WTC11 (cell line): ENCODE results near the gene RAB3B. TPM values are rescaled to one million over a fixed set of nuclear protein-coding genes. Genes with fewer than 3 reads are reported as not detected.

Source experiments
- ATAC-seq: fragments of 200-7000 bp; cut with Tn5 transposase; 2 replicates; pipeline ENCODE4 v1.10.0; 2021; ENCODE audit warnings: mild to moderate bottlenecking, moderate library complexity
- CTCF ChIA-PET: fragments of 300-600 bp; sonication (Branson Sonifier 250); formaldehyde crosslinking; loops from one replicate; lab custom pipeline; 2021; ENCODE audit warnings: antibody characterized with exemption; lab: Charles Lee
- POLR2A ChIA-PET: fragments of 350-600 bp; sonication (Branson Sonifier 250); formaldehyde crosslinking; loops from one replicate; lab custom pipeline; 2021; ENCODE audit warnings: antibody characterized with exemption; lab: Charles Lee
- DNase-seq: peaks from one replicate; pipeline ENCODE4 v3.0.0; 2021; ENCODE audit warnings: low spot score
- H3K27ac Mint-ChIP-seq: 2 replicates; pipeline ENCODE4 v1.8.0; 2021; ENCODE audit warnings: mixed read lengths
- H3K27me3 Mint-ChIP-seq: 2 replicates; pipeline ENCODE4 v1.8.0; 2021; ENCODE audit warnings: low read depth, mild to moderate bottlenecking, moderate library complexity, mixed read lengths
- H3K36me3 Mint-ChIP-seq: 2 replicates; pipeline ENCODE4 v1.8.0; 2021; ENCODE audit warnings: mixed read lengths
- H3K4me1 Mint-ChIP-seq: 2 replicates; pipeline ENCODE4 v1.8.0; 2022; ENCODE audit warnings: mixed read lengths
- H3K4me3 Mint-ChIP-seq: 2 replicates; pipeline ENCODE4 v1.8.0; 2021; ENCODE audit warnings: mild to moderate bottlenecking, moderate library complexity, mixed read lengths
- H3K9me3 Mint-ChIP-seq: 2 replicates; pipeline ENCODE4 v1.8.0; 2021; ENCODE audit warnings: mixed read lengths
- ATF1 ChIP-seq: sonication (generic); formaldehyde crosslinking; IDR thresholded peaks from 2 replicates; pipeline ENCODE4 v1.8.1; 2023; ENCODE audit warnings: mild to moderate bottlenecking, moderate library complexity, missing genetic modification reagents
- CBFB ChIP-seq: sonication (generic); formaldehyde crosslinking; IDR thresholded peaks from 2 replicates; pipeline ENCODE4 v1.8.1; 2022; ENCODE audit warnings: mild to moderate bottlenecking, low read depth, missing genetic modification reagents
- CREM ChIP-seq: sonication (generic); formaldehyde crosslinking; IDR thresholded peaks from 2 replicates; pipeline ENCODE4 v1.8.1; 2022; ENCODE audit warnings: mild to moderate bottlenecking, missing genetic modification reagents, moderate library complexity
- ETV6 ChIP-seq: sonication (generic); formaldehyde crosslinking; IDR thresholded peaks from 2 replicates; pipeline ENCODE4 v1.8.1; 2022; ENCODE audit warnings: mild to moderate bottlenecking, missing genetic modification reagents
- RELA ChIP-seq: sonication (generic); formaldehyde crosslinking; IDR thresholded peaks from 2 replicates; pipeline ENCODE4 v1.8.1; 2022; ENCODE audit warnings: missing genetic modification reagents, mild to moderate bottlenecking, borderline replicate concordance
- SMAD3 ChIP-seq: sonication (generic); formaldehyde crosslinking; IDR thresholded peaks from 2 replicates; pipeline ENCODE4 v1.8.0; 2022; ENCODE audit warnings: missing genetic modification reagents, mild to moderate bottlenecking, borderline replicate concordance
- ZNF121 ChIP-seq: sonication (generic); formaldehyde crosslinking; IDR thresholded peaks from 2 replicates; pipeline ENCODE4 v1.8.0; 2023; ENCODE audit warnings: missing genetic modification reagents
- ZNF671 ChIP-seq: fragments of 250-450 bp; sonication (Bioruptor Pico); IDR thresholded peaks from 2 replicates; pipeline ENCODE4 v1.8.0; 2021; ENCODE audit warnings: mild to moderate bottlenecking
- total RNA-seq: library from RNA; stranded (reverse); gene quantifications from 3 replicates; pipeline ENCODE4 v1.2.3, GENCODE V29; 2021
- TF ChIP-seq, protein P1 (sequence below): fragments of 250-450 bp; sonication (Bioruptor Pico); IDR thresholded peaks from 2 replicates; pipeline ENCODE4 v1.9.0; 2021; ENCODE audit warnings: mild to moderate bottlenecking, borderline replicate concordance
- TF ChIP-seq, protein P2 (sequence below): sonication (generic); formaldehyde crosslinking; IDR thresholded peaks from 2 replicates; pipeline ENCODE4 v1.8.0; 2022; ENCODE audit warnings: mild to moderate bottlenecking, missing genetic modification reagents
- TF ChIP-seq, protein P3 (sequence below): sonication (generic); formaldehyde crosslinking; IDR thresholded peaks from 2 replicates; pipeline ENCODE4 v1.8.1; 2023; ENCODE audit warnings: mild to moderate bottlenecking, missing genetic modification reagents
- TF ChIP-seq, protein P4 (sequence below): fragments of 250-450 bp; sonication (Bioruptor Pico); conservative IDR thresholded peaks from 2 replicates; pipeline ENCODE4 v1.9.0; 2021; ENCODE audit warnings: mild to moderate bottlenecking
- TF ChIP-seq, protein P5 (sequence below): sonication (generic); formaldehyde crosslinking; IDR thresholded peaks from 2 replicates; pipeline ENCODE4 v1.8.1; 2023; ENCODE audit warnings: mild to moderate bottlenecking, missing genetic modification reagents, borderline replicate concordance

The RAB3B gene
- total RNA-seq, 1 experiment from 2014 or later, result 36.9 TPM

DNA sequence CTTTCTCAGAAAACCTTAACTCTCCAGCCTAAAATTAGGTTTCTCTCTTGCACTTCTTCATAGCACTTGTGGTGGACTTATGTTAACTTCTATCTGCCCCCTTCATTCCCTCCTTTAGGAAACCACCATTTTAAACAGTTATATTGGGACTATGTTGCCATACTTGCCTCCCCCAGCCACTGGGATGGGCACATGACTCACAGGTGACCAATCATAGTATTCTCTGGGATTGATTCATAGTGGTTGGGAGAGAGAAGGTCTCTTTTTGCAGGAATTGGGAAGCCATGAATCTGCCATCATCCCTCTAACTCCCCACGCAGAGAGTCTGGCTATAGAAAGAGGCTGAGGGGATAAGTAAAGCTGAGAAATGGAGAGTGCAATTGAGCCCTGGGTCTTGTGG lies 61.6 kb downstream of the RAB3B start:
- TF ChIP-seq, protein P1, sequence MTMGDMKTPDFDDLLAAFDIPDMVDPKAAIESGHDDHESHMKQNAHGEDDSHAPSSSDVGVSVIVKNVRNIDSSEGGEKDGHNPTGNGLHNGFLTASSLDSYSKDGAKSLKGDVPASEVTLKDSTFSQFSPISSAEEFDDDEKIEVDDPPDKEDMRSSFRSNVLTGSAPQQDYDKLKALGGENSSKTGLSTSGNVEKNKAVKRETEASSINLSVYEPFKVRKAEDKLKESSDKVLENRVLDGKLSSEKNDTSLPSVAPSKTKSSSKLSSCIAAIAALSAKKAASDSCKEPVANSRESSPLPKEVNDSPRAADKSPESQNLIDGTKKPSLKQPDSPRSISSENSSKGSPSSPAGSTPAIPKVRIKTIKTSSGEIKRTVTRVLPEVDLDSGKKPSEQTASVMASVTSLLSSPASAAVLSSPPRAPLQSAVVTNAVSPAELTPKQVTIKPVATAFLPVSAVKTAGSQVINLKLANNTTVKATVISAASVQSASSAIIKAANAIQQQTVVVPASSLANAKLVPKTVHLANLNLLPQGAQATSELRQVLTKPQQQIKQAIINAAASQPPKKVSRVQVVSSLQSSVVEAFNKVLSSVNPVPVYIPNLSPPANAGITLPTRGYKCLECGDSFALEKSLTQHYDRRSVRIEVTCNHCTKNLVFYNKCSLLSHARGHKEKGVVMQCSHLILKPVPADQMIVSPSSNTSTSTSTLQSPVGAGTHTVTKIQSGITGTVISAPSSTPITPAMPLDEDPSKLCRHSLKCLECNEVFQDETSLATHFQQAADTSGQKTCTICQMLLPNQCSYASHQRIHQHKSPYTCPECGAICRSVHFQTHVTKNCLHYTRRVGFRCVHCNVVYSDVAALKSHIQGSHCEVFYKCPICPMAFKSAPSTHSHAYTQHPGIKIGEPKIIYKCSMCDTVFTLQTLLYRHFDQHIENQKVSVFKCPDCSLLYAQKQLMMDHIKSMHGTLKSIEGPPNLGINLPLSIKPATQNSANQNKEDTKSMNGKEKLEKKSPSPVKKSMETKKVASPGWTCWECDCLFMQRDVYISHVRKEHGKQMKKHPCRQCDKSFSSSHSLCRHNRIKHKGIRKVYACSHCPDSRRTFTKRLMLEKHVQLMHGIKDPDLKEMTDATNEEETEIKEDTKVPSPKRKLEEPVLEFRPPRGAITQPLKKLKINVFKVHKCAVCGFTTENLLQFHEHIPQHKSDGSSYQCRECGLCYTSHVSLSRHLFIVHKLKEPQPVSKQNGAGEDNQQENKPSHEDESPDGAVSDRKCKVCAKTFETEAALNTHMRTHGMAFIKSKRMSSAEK (CRISPR knock-in tag), result no peak
- TF ChIP-seq RELA (CRISPR knock-in tag) (no peak), ZNF121 (CRISPR knock-in tag) (no peak), ZNF671 (CRISPR knock-in tag) (no peak), ETV6 (CRISPR knock-in tag) (no peak)
- TF ChIP-seq, protein P2, sequence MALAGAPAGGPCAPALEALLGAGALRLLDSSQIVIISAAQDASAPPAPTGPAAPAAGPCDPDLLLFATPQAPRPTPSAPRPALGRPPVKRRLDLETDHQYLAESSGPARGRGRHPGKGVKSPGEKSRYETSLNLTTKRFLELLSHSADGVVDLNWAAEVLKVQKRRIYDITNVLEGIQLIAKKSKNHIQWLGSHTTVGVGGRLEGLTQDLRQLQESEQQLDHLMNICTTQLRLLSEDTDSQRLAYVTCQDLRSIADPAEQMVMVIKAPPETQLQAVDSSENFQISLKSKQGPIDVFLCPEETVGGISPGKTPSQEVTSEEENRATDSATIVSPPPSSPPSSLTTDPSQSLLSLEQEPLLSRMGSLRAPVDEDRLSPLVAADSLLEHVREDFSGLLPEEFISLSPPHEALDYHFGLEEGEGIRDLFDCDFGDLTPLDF (CRISPR knock-in tag), result no peak
- TF ChIP-seq, protein P3, sequence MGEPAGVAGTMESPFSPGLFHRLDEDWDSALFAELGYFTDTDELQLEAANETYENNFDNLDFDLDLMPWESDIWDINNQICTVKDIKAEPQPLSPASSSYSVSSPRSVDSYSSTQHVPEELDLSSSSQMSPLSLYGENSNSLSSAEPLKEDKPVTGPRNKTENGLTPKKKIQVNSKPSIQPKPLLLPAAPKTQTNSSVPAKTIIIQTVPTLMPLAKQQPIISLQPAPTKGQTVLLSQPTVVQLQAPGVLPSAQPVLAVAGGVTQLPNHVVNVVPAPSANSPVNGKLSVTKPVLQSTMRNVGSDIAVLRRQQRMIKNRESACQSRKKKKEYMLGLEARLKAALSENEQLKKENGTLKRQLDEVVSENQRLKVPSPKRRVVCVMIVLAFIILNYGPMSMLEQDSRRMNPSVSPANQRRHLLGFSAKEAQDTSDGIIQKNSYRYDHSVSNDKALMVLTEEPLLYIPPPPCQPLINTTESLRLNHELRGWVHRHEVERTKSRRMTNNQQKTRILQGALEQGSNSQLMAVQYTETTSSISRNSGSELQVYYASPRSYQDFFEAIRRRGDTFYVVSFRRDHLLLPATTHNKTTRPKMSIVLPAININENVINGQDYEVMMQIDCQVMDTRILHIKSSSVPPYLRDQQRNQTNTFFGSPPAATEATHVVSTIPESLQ, result no peak
- TF ChIP-seq, protein P4, sequence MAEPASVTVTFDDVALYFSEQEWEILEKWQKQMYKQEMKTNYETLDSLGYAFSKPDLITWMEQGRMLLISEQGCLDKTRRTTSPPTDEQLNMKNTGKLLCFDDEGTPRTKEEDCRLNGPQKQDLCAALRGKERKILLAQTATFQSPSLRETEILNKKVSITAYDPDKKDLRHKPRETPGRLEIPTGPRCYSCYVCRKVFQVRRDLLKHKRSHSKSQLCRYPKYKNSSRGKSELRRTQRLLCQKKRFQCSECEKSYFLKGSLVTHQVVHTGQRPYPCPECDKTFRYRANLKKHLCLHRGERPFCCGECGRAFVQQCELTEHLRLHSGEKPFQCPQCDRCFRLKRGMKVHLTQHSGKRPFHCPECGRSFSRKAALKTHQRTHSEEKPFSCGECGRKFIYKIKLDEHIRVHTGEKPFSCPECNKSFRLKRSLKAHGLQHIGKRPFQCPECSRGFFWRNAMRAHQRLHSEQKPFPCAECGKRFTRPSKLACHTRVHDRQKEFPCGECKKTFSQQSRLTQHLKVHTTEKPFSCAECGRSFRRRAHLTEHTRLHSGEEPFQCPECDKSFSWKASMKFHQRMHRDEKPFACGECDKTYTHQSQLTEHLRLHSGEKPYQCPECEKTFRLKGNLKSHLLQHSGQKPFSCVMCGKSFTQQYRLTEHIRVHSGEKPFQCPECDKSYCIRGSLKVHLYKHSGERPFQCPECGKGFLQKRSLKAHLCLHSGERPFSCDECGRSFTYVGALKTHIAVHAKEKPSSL (CRISPR knock-in tag), result no peak
- TF ChIP-seq, protein P5, sequence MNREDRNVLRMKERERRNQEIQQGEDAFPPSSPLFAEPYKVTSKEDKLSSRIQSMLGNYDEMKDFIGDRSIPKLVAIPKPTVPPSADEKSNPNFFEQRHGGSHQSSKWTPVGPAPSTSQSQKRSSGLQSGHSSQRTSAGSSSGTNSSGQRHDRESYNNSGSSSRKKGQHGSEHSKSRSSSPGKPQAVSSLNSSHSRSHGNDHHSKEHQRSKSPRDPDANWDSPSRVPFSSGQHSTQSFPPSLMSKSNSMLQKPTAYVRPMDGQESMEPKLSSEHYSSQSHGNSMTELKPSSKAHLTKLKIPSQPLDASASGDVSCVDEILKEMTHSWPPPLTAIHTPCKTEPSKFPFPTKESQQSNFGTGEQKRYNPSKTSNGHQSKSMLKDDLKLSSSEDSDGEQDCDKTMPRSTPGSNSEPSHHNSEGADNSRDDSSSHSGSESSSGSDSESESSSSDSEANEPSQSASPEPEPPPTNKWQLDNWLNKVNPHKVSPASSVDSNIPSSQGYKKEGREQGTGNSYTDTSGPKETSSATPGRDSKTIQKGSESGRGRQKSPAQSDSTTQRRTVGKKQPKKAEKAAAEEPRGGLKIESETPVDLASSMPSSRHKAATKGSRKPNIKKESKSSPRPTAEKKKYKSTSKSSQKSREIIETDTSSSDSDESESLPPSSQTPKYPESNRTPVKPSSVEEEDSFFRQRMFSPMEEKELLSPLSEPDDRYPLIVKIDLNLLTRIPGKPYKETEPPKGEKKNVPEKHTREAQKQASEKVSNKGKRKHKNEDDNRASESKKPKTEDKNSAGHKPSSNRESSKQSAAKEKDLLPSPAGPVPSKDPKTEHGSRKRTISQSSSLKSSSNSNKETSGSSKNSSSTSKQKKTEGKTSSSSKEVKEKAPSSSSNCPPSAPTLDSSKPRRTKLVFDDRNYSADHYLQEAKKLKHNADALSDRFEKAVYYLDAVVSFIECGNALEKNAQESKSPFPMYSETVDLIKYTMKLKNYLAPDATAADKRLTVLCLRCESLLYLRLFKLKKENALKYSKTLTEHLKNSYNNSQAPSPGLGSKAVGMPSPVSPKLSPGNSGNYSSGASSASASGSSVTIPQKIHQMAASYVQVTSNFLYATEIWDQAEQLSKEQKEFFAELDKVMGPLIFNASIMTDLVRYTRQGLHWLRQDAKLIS (CRISPR knock-in tag), result no peak
- DNase-seq (no peak), ATAC-seq (no peak)
- Mint-ChIP-seq H3K4me1 (peaks cover 5% of the 10 kb centered on the region), H3K4me3 (no peak overlapping the region), H3K27me3 (no peaks in the 10 kb centered on the region), H3K9me3 (no peaks in the 10 kb centered on the region), H3K36me3 (peaks cover 15% of the 10 kb centered on the region), H3K27ac (peak overlapping the region; percentile 33; the same call in 1 of the 2 replicates)
- POLR2A ChIA-PET, result no interaction called here
- CTCF ChIA-PET, result no interaction called here

DNA sequence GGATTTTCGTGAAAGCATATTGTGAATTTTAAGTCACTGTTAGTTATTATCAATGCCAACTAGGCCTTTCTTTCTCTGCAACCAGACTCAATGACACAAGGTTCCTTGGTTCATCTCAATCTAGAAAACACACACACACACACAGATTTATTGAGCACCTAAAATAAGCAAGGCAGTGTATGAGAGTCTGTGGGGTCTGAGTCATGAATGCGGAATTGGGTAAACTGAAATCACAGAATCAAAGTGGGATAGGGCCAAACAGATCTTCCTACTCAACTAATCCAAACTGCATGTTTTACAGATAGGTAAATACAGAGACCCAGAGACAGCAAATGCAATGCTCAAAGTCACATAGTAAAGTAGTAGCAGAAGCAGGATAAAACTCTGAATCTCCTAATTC lies 63.5 kb downstream of the RAB3B start:
- H3K36me3 Mint-ChIP-seq, result peaks cover 5% of the 10 kb centered on the region; the same call in 1 of the 2 replicates
- no peaks in the 10 kb centered on the region for H3K27me3 Mint-ChIP-seq
- DNase-seq, result no peak
- peaks cover 6% of the 10 kb centered on the region for H3K4me1 Mint-ChIP-seq
- TF ChIP-seq CBFB (CRISPR knock-in tag) (no peak), SMAD3 (CRISPR knock-in tag) (no peak), ATF1 (CRISPR knock-in tag) (no peak), CREM (CRISPR knock-in tag) (no peak)
- TF ChIP-seq, all 79 proteins: peak for 0
- Mint-ChIP-seq H3K4me3 (no peak overlapping the region), H3K27ac (no peak overlapping the region), H3K9me3 (no peaks in the 10 kb centered on the region)
- no peak for ATAC-seq
- ChIA-PET POLR2A (interaction anchor here (1.3 kb wide), 1 partner anchor 19 kb away, joined by 3 read pairs; no protein-coding TSS in a partner anchor), CTCF (interaction anchor here (1.2 to 4.6 kb wide), 2 partner anchors 24 to 30 kb away, joined by 5 to 26 read pairs; no protein-coding TSS in a partner anchor)
